NCI-H2196 (cell line): ENCODE data around the gene PYHIN1.
"Not testable (repeated sequence)": the region's sequence is repeated elsewhere in the genome, so short reads cannot be mapped to it uniquely, and the experiment has no call there.

Experiments used
- DNase-seq: peaks from one replicate; lab custom pipeline; 2025; ENCODE audit not compliant: unreplicated experiment; lab: John Stamatoyannopoulos, UW

The PYHIN1 gene

GRCh38 chr1:158979229-158979628 lies 47.9 kb downstream of the PYHIN1 start:
- no peak for DNase-seq

GRCh38 chr1:158983235-158983634 lies 51.9 kb downstream of the PYHIN1 start:
- no peak for DNase-seq

- no peak for DNase-seq
These were observed 53.0 kb downstream of the PYHIN1 start for GRCh38 chr1:158984386-158984785.

- DNase-seq = no peak
These were observed 58.1 kb downstream of the PYHIN1 start for GRCh38 chr1:158989424-158989823.

- no peak for DNase-seq
These were observed 61.5 kb downstream of the PYHIN1 start for GRCh38 chr1:158992787-158993312.

GRCh38 chr1:158996998-158997397 lies 65.6 kb downstream of the PYHIN1 start:
- no peak for DNase-seq

- no peak for DNase-seq
These were observed 66.9 kb downstream of the PYHIN1 start for GRCh38 chr1:158998037-158998780.

- DNase-seq = peak; percentile 68
These were observed 67.4 kb downstream of the PYHIN1 start for GRCh38 chr1:158998781-158999161.

- no peak for DNase-seq
These were observed 68.1 kb downstream of the PYHIN1 start for GRCh38 chr1:158999316-159000069.

GRCh38 chr1:159000070-159000409 lies 68.7 kb downstream of the PYHIN1 start:
- DNase-seq = no peak

GRCh38 chr1:159000625-159001024 lies 69.3 kb downstream of the PYHIN1 start:
- DNase-seq = peak; percentile 15

- no peak for DNase-seq
These were observed 73.8 kb downstream of the PYHIN1 start for GRCh38 chr1:159005161-159005560.

- DNase-seq = no peak
These were observed 74.3 kb downstream of the PYHIN1 start for GRCh38 chr1:159005676-159006075.

GRCh38 chr1:159006210-159006807 lies 75.0 kb downstream of the PYHIN1 start:
- not testable (repeated sequence) for DNase-seq

GRCh38 chr1:159007726-159008125 lies 76.4 kb downstream of the PYHIN1 start:
- DNase-seq = no peak

GRCh38 chr1:159008744-159009188 lies 77.4 kb downstream of the PYHIN1 start:
- DNase-seq = no peak

- DNase-seq = no peak
These were observed 77.9 kb downstream of the PYHIN1 start for GRCh38 chr1:159009287-159009686.

- peak; percentile 8 for DNase-seq
These were observed 78.5 kb downstream of the PYHIN1 start, which contains the start of gene IFI16 for GRCh38 chr1:159009704-159010361. IFI16 (plus strand) TSS chr1:159009907; CDS start chr1:159014681, 4,774 bp downstream.

- no peak for DNase-seq
These were observed 79.0 kb downstream of the PYHIN1 start for GRCh38 chr1:159010391-159010790.

GRCh38 chr1:159011001-159011400 lies 79.6 kb downstream of the PYHIN1 start:
- not testable (repeated sequence) for DNase-seq

- no peak for DNase-seq
These were observed 80.4 kb downstream of the PYHIN1 start for GRCh38 chr1:159011751-159012150.
